B cell (primary cell): ENCODE data around the gene MGAT1. TPM values are rescaled to one million over a fixed set of nuclear protein-coding genes. Genes with fewer than 3 reads are reported as not detected.
"Not testable (repeated sequence)": the region's sequence is repeated elsewhere in the genome, so short reads cannot be mapped to it uniquely, and the experiment has no call there.

Experiments
- ATAC-seq: fragments of 200-7000 bp; cut with Tn5 transposase; one replicate; pipeline ENCODE4 v1.10.0; 2021; ENCODE audit warnings: low read depth, mild to moderate bottlenecking, moderate number of reproducible peaks, moderate library complexity
- CTCF ChIA-PET: fragments of 350-600 bp; sonication (Branson Sonifier 250); formaldehyde crosslinking; loops from one replicate; lab custom pipeline; 2021; ENCODE audit warnings: antibody characterized with exemption, inconsistent platforms; lab: Charles Lee
- POLR2A ChIA-PET: fragments of 350-600 bp; sonication (Branson Sonifier 250); formaldehyde crosslinking; loops from one replicate; lab custom pipeline; 2021; ENCODE audit warnings: antibody characterized with exemption; lab: Charles Lee
- DNase-seq: peaks from one replicate; pipeline ENCODE4 v3.0.0; 2013
- H2AFZ ChIP-seq: 2 replicates; pipeline ENCODE4 v1.6.1; 2012; ENCODE audit warnings: mild to moderate bottlenecking, low read depth, low read length; ENCODE audit not compliant: insufficient read depth, poor library complexity, severe bottlenecking
- H3K27ac ChIP-seq, 2 donors: 1 replicate in 1 of 2; 2 replicates in 1 of 2; pipeline ENCODE4 v1.5.1; 2012 to 2013; ENCODE audit warnings: low read length in 2 of 2, mild to moderate bottlenecking in 2 of 2, moderate library complexity in 1 of 2
- H3K27me3 ChIP-seq, 4 experiments: fragments of 200-600 bp in 1 of 4; sonication (generic) in 1 of 4; replicated peaks in 1 of 4; 1 replicate in 2 of 4; 2 replicates in 2 of 4; pipeline versions ENCODE4 v1.6.1 to v1.7.0; 2013 to 2016; ENCODE audit warnings: low read length in 3 of 4, mild to moderate bottlenecking in 2 of 4, mixed read lengths in 1 of 4, moderate library complexity in 1 of 4; ENCODE audit not compliant: insufficient read depth in 4 of 4, control insufficient read depth in 3 of 4; ENCODE audit errors: control extremely low read depth in 1 of 4
- H3K36me3 ChIP-seq, 2 experiments: replicated peaks in 1 of 2; 1 replicate in 1 of 2; 2 replicates in 1 of 2; pipeline versions ENCODE4 v1.6.1 to v1.7.1; 2013; ENCODE audit warnings: low read length in 1 of 2; ENCODE audit not compliant: insufficient read depth in 2 of 2, control insufficient read depth in 1 of 2; ENCODE audit errors: control extremely low read depth in 1 of 2, extremely low read depth in 1 of 2
- H3K4me1 ChIP-seq, 2 donors: fragments of 200-600 bp in 1 of 2; sonication (generic) in 1 of 2; 1 replicate in 1 of 2; 2 replicates in 1 of 2; pipeline versions ENCODE4 v1.5.1 to v1.6.1; 2013 to 2017; ENCODE audit warnings: low read length in 2 of 2; ENCODE audit not compliant: control insufficient read depth in 2 of 2, insufficient read depth in 2 of 2
- H3K4me2 ChIP-seq: replicated peaks from 2 replicates; pipeline ENCODE3; 2012; ENCODE audit warnings: mild to moderate bottlenecking, low read depth, low read length; ENCODE audit not compliant: poor library complexity, severe bottlenecking
- H3K4me3 ChIP-seq, 5 experiments: fragments of 200-600 bp in 1 of 5; sonication (generic) in 1 of 5; 1 replicate in 3 of 5; 2 replicates in 2 of 5; pipeline versions ENCODE4 v1.5.1 to v1.7.0; 2011 to 2016; ENCODE audit warnings: low read length in 4 of 5, mild to moderate bottlenecking in 4 of 5, low read depth in 2 of 5, control low read depth in 1 of 5, moderate library complexity in 1 of 5; ENCODE audit not compliant: insufficient read depth in 1 of 5; ENCODE audit errors: control extremely low read depth in 1 of 5, extremely low read depth in 1 of 5
- H3K79me2 ChIP-seq: fragments of 200-600 bp; sonication (generic); one replicate; pipeline ENCODE4 v1.6.0; 2016; ENCODE audit warnings: low read length; ENCODE audit not compliant: control insufficient read depth, insufficient read depth
- H3K9ac ChIP-seq: fragments of 200-600 bp; sonication (generic); 2 replicates; pipeline ENCODE4 v1.6.1; 2017; ENCODE audit warnings: mild to moderate bottlenecking, low read length, moderate library complexity
- H3K9me3 ChIP-seq, 3 donors: one replicate each; pipeline versions ENCODE4 v1.6.1 to v1.7.1; 2013; ENCODE audit warnings: low read length in 2 of 3; ENCODE audit not compliant: control insufficient read depth in 2 of 3, insufficient read depth in 1 of 3; ENCODE audit errors: control extremely low read depth in 1 of 3
- H4K20me1 ChIP-seq: 2 replicates; pipeline ENCODE4 v1.6.0; 2012; ENCODE audit warnings: mild to moderate bottlenecking, low read length; ENCODE audit not compliant: insufficient read depth, control insufficient read depth, poor library complexity, severe bottlenecking
- H3K27ac Mint-ChIP-seq: one replicate; pipeline ENCODE4 v1.8.0; 2021; ENCODE audit warnings: mixed read lengths
- H3K27me3 Mint-ChIP-seq: one replicate; pipeline ENCODE4 v1.8.0; 2021; ENCODE audit warnings: mixed read lengths
- H3K4me1 Mint-ChIP-seq: one replicate; pipeline ENCODE4 v1.8.0; 2021; ENCODE audit warnings: mixed read lengths
- H3K4me3 Mint-ChIP-seq: one replicate; pipeline ENCODE4 v1.8.0; 2021; ENCODE audit warnings: mixed read lengths
- H3K9me3 Mint-ChIP-seq: one replicate; pipeline ENCODE4 v1.8.0; 2022; ENCODE audit warnings: mixed read lengths; ENCODE audit not compliant: insufficient read depth
- EZH2 ChIP-seq: IDR thresholded peaks from 2 replicates; pipeline ENCODE4 v1.6.1; 2012; ENCODE audit warnings: borderline replicate concordance, low read depth, mild to moderate bottlenecking, moderate library complexity, low read length; ENCODE audit not compliant: insufficient read depth, poor library complexity, severe bottlenecking
- WGBS: methylation state at CpG from one replicate; pipeline ENCODE4 v1.1.5; 2013; ENCODE audit warnings: missing lambda C conversion rate; ENCODE audit not compliant: insufficient coverage; 5-methylcytosine and 5-hydroxymethylcytosine counted together
- intact Hi-C: fragments of 100-400 bp; cut with micrococcal nuclease; formaldehyde crosslinking; loops from one replicate; pipeline ENCODE4 v1.10.0; 2022
- polyA plus RNA-seq: library from polyadenylated mRNA; depleted of rRNA; stranded (reverse); fragments of >200 nt; gene quantifications from 2 replicates; pipeline ENCODE4 v1.2.3, GENCODE V29; 2012
- total RNA-seq, 2 donors: library from RNA; stranded (reverse); fragments of 120-200 nt in 1 of 2; gene quantifications; 1 replicate in 1 of 2; 2 replicates in 1 of 2; pipeline versions ENCODE4 v1.2.3 to v1.2.4, GENCODE V29; 2013 to 2022
- TF ChIP-seq, protein P1 (sequence below): fragments of 200-600 bp; IDR thresholded peaks from one replicate; pipeline ENCODE4 v1.8.0; 2022; ENCODE audit warnings: antibody characterized with exemption, mild to moderate bottlenecking

The MGAT1 gene
- total and polyA plus RNA-seq, 2 donors (not counting 1 experiment from before 2014, with no cell fraction given), result 81.2 to 140 TPM

DNA sequence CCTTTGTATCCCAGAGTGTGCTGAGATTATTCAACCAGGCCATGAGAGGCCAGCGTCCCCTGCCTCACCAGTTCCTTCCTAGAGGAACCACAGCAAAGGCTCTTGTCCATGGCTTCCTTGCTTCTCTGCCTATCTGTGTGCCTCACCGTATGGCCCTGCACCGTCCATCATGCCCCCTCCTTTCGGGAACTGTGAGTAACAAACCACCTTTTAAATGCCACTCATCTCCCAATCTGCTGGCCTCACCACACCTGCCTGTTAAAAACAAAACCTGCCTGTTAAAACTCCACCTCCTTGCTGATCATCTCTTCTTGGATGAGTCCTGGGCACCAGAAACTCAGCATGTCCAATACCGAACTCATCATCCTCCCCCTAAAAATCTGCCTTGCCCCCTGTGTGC, 58.4 kb downstream of the MGAT1 start:
- POLR2A ChIA-PET, result no interaction called here
- H3K27me3 Mint-ChIP-seq, result peaks cover 22% of the 10 kb centered on the region
- intact Hi-C loops, result no loop called here
- Histone ChIP-seq H3K79me2 (no peaks in the 10 kb centered on the region), H3K36me3 (no peaks in the 10 kb centered on the region), H3K4me3 (no peak overlapping the region), H3K4me1 (no peaks in the 10 kb centered on the region), H2AFZ (no peak overlapping the region), H4K20me1 (no peaks in the 10 kb centered on the region), H3K27me3 (peaks cover 0 to 24% (median 4%) of the 10 kb centered on the region in 4 experiments), H3K9ac (no peak overlapping the region), H3K4me2 (no peak overlapping the region), H3K27ac (no peak overlapping the region), H3K9me3 (peaks cover 0 to 6% (median 0%) of the 10 kb centered on the region in 3 donors)
- H3K27ac Mint-ChIP-seq, result no peak overlapping the region
- TF ChIP-seq EZH2, result no peak
- TF ChIP-seq, protein P1, sequence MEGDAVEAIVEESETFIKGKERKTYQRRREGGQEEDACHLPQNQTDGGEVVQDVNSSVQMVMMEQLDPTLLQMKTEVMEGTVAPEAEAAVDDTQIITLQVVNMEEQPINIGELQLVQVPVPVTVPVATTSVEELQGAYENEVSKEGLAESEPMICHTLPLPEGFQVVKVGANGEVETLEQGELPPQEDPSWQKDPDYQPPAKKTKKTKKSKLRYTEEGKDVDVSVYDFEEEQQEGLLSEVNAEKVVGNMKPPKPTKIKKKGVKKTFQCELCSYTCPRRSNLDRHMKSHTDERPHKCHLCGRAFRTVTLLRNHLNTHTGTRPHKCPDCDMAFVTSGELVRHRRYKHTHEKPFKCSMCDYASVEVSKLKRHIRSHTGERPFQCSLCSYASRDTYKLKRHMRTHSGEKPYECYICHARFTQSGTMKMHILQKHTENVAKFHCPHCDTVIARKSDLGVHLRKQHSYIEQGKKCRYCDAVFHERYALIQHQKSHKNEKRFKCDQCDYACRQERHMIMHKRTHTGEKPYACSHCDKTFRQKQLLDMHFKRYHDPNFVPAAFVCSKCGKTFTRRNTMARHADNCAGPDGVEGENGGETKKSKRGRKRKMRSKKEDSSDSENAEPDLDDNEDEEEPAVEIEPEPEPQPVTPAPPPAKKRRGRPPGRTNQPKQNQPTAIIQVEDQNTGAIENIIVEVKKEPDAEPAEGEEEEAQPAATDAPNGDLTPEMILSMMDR, result no peak
- WGBS, result 79% methylated on average over 4 of the region's 5 CpGs
- no peak for DNase-seq
- no peak for ATAC-seq
- H3K9me3 Mint-ChIP-seq, result no peaks in the 10 kb centered on the region
- no peaks in the 10 kb centered on the region for H3K4me1 Mint-ChIP-seq
- no peak overlapping the region for H3K4me3 Mint-ChIP-seq
- CTCF ChIA-PET, result no interaction called here

DNA sequence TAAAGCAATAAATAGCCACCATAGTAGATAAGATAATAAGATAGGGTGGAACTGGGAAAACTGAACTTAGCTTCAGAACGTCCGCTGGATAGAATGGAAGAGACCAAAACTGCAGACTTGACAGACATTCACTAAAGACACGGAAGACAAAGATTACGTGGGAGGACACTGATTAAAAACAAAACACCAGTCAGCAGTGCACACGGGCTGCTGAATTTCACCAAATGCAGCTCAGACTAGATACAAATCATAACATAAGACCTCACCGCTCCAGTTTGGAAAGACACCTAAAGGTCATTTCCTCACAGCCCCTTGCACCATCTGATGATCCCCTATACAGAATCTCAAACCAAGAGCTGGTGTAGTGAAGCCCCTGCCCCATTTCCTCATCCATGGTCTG, 59.9 kb downstream of the MGAT1 start:
- Mint-ChIP-seq H3K27ac (no peak overlapping the region), H3K4me1 (no peaks in the 10 kb centered on the region), H3K4me3 (no peak overlapping the region), H3K27me3 (peaks cover 25% of the 10 kb centered on the region), H3K9me3 (no peaks in the 10 kb centered on the region)
- Histone ChIP-seq H3K9ac (no peak overlapping the region), H2AFZ (no peak overlapping the region), H3K27me3 (peaks cover 0 to 24% (median 7%) of the 10 kb centered on the region in 4 experiments), H3K9me3 (peaks cover 0 to 6% (median 0%) of the 10 kb centered on the region in 3 donors), H3K36me3 (no peaks in the 10 kb centered on the region), H3K4me2 (no peak overlapping the region), H3K4me1 (no peaks in the 10 kb centered on the region), H3K27ac (no peak overlapping the region), H4K20me1 (no peaks in the 10 kb centered on the region), H3K4me3 (no peak overlapping the region), H3K79me2 (no peaks in the 10 kb centered on the region)
- ChIA-PET POLR2A (no interaction called here), CTCF (no interaction called here)
- TF ChIP-seq, protein P1, result no peak
- no peak for TF ChIP-seq EZH2
- intact Hi-C loops, result no loop called here
- no peak for DNase-seq
- ATAC-seq, result no peak
- WGBS, result 94% methylated on average over 6 of the region's 6 CpGs

DNA sequence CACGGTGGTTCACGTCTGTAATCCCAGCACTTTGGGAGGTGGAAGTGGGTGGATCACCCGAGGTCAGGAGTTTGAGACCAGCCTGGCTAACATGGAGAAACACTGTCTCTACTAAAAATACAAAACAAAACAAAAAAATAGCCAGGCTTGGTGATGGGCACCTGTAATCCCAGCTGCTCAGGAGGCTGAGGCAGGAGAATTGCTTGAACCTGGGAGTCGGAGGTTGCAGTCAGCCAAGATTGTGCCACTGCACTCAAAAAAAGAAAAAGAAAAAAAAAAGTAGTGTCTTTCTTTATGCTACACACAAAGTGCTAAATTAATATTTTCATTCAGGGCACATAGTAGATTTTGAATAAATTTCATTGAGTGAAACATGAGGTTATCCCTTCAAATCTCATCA, 61.7 kb downstream of the MGAT1 start:
- H3K27ac ChIP-seq, POLR2A ChIA-PET, H3K4me1 ChIP-seq, H3K79me2 ChIP-seq, H3K4me1 Mint-ChIP-seq, DNase-seq, H3K9ac ChIP-seq, H3K4me3 ChIP-seq, H3K9me3 ChIP-seq, H3K4me2 ChIP-seq, H4K20me1 ChIP-seq, H3K9me3 Mint-ChIP-seq, intact Hi-C loops, H3K27ac Mint-ChIP-seq, ATAC-seq, CTCF ChIA-PET, H3K36me3 ChIP-seq, H3K4me3 Mint-ChIP-seq, H2AFZ ChIP-seq: not testable (repeated sequence)
- WGBS, result 90% methylated on average over 2 of the region's 4 CpGs
- H3K27me3 ChIP-seq, result peaks cover 0 to 22% (median 7%) of the 10 kb centered on the region in 4 experiments
- H3K27me3 Mint-ChIP-seq, result peaks cover 20% of the 10 kb centered on the region
